GM21423 (cell line): Measurements from ENCODE around the gene LRRC23.
"Not testable (repeated sequence)": the region's sequence is repeated elsewhere in the genome, so short reads cannot be mapped to it uniquely, and the experiment has no call there.

Experiments used
- ATAC-seq: cut with Tn5 transposase; IDR thresholded peaks from one replicate; pipeline ENCODE4 v1.9.1; 2021; ENCODE audit warnings: mild to moderate bottlenecking, moderate library complexity; ENCODE audit not compliant: unreplicated experiment

The LRRC23 gene

GRCh38 chr12:6872073-6873048 lies 32.3 kb upstream of the LRRC23 start:
- ATAC-seq = peak; percentile 33

- ATAC-seq = peak; percentile 74
These were observed 31.3 kb upstream of the LRRC23 start, which contains the start of gene SPSB2 for GRCh38 chr12:6873094-6874014. SPSB2 (minus strand) TSS chr12:6873303; CDS start chr12:6872901, 402 bp downstream.

GRCh38 chr12:6874015-6874368 lies 30.6 kb upstream of the LRRC23 start:
- ATAC-seq = not testable (repeated sequence)

GRCh38 chr12:6879824-6880223 lies 24.8 kb upstream of the LRRC23 start:
- not testable (repeated sequence) for ATAC-seq

- no peak for ATAC-seq
These were observed 21.4 kb upstream of the LRRC23 start for GRCh38 chr12:6883252-6883651.

- ATAC-seq = no peak
These were observed 20.9 kb upstream of the LRRC23 start for GRCh38 chr12:6883683-6884082.

GRCh38 chr12:6884539-6884938 lies 20.1 kb upstream of the LRRC23 start:
- no peak for ATAC-seq

- not testable (repeated sequence) for ATAC-seq
These were observed 18.2 kb upstream of the LRRC23 start for GRCh38 chr12:6886206-6886999.

- no peak for ATAC-seq
These were observed 17.2 kb upstream of the LRRC23 start for GRCh38 chr12:6887460-6887859.

GRCh38 chr12:6888360-6888759 lies 16.3 kb upstream of the LRRC23 start:
- no peak for ATAC-seq

GRCh38 chr12:6888794-6889193 lies 15.8 kb upstream of the LRRC23 start:
- ATAC-seq = not testable (repeated sequence)

- not testable (repeated sequence) for ATAC-seq
These were observed 14.6 kb upstream of the LRRC23 start for GRCh38 chr12:6889775-6890573.

- peak; percentile 95 for ATAC-seq
These were observed 13.6 kb upstream of the LRRC23 start for GRCh38 chr12:6890789-6891645.

GRCh38 chr12:6891646-6892001 lies 13.0 kb upstream of the LRRC23 start:
- peak; percentile 4 for ATAC-seq

- ATAC-seq = not testable (repeated sequence)
These were observed 11.9 kb upstream of the LRRC23 start for GRCh38 chr12:6892683-6893082.

GRCh38 chr12:6894321-6894720 lies 10.3 kb upstream of the LRRC23 start:
- ATAC-seq = no peak

GRCh38 chr12:6896846-6897435 lies 7.7 kb upstream of the LRRC23 start:
- no peak for ATAC-seq

GRCh38 chr12:6899427-6899826 lies 5.2 kb upstream of the LRRC23 start:
- no peak for ATAC-seq
